ENCODE measurements around the gene RAD1.

The RAD1 gene

DNA sequence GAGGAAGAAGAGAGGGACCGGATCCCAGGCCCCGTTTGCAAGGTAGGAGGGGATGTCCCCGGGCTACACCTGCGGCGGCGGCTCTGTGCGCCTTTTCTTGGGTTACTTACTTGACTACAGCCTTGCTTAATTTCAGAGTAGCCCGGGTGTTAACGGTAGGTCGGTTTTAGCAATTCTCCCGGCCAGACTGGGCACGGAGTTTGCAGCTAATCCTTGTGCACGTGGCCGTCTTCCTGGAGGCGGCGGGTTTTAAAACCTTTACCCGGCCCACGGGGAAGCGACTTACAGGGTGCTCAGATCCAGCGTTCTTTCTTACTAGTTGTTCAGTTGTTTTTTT is 520 bp upstream of the RAD1 start:
- no peak for DNase-seq

DNA sequence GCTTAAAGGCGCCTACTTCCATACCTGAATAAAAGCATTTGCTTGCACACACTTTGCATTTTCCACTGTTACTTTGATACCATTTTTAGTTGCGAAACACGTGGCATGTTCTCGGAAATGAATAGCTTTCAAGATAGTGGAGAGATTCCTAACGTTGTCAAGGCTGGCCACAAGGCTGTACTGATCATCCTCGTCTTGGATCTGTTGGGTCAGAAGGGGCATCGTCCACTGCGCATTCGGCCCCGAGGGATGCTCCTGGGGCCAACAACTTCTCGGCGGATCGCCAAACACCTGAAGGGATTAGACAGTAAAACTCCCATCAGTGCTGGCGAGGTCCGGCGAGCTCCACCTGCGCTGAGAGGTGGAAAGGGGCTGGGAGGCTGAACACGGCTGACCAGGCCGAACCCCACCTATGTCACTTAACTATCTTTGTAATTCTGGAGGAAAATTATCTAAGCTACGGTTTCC is 599 bp downstream of the RAD1 start:
- no peak for DNase-seq

DNA sequence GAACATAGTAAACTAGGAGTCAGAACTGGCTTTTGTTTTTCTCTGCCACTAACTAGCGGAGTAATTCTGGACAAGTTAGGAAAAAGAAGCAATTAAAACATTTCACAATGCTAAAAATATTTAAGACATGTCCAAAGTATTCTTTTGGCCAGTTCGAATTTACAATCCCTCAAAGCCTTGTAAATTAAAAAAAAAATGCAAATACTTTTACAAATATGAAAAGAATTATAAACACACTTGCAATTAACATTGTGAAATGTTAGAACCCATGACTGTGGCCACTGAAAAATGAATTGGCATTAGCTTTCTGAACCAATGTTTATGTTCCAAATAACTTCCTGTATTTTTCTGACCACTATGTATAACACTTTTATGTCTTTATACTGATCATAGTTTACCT is 2.2 kb downstream of the RAD1 start:
- DNase-seq, result no peak

DNA sequence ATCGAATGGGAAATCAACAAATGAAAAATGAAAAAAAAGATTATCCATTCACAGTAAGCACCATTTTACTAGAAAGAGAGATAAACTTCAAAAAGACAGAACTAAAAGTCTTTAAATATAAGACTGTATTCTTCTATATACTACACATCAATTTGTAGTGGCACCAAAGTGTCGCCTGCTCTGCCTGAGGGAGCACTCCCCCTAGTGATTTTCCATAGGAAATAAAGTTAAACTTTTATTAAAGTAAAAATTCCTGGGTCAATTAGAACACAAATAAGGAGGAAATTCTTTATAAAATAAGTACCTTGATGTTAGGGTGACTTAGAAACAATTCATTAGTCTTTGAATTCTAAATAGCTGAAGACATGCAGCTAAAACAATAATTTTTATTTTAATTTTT is 9.7 kb downstream of the RAD1 start:
- DNase-seq, result no peak

DNA sequence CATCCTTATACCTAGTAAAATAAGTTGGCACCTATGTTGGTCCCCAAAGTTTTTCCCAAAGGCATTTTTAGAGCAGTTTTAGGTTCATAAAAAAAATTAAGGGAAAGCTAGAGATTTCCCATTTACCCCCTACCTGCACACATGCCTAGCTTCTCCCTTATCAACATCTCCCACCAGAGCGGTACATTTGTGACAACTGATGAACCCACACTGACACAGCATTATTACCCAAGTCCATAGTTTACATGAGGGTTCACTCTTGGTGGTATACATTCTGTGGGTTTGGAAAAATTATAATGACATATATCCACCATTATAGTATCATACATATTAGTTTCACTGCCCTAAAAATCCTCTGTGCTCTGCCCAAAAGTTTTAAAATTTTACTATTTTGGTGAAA is 12.0 kb downstream of the RAD1 start:
- no peak for DNase-seq

DNA sequence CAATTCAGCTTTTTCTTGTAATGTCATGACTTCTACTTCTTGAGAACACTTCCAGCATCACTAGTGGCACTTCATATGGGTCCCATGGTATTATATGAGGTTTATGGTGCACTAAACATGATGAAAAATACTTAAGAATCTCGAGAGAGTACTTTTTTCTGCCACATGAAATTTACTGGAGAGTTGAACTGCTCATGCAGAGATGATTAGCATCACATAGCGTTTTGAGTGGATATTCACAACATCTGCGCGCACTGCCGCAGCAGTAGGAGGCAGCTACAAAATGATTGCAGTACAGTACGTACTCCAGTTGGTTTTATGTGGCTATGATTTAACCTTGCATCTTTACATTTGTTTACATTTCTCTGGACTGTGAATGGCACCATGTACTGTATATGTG is 14.7 kb downstream of the RAD1 start:
- DNase-seq, result no peak

DNA sequence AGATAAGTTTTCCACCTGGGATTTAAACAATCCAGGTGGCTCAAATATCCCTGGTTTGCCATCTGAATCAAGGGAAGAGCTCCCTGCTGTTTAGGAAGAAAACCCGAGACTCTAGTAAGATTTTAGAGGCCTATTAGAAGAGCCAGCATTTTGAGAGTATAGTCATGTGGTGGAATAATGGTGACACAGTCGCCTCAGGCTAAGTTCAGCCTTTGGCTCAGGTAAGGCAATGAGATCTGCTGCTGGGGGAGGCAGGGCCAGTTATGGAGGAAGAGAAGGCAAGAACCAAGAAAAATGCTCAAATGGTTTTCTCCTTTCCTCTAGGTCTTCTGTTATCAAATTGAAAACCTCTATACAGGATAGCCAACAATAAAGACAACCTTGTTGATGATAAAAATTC is 16.2 kb downstream of the RAD1 start:
- no peak for DNase-seq

DNA sequence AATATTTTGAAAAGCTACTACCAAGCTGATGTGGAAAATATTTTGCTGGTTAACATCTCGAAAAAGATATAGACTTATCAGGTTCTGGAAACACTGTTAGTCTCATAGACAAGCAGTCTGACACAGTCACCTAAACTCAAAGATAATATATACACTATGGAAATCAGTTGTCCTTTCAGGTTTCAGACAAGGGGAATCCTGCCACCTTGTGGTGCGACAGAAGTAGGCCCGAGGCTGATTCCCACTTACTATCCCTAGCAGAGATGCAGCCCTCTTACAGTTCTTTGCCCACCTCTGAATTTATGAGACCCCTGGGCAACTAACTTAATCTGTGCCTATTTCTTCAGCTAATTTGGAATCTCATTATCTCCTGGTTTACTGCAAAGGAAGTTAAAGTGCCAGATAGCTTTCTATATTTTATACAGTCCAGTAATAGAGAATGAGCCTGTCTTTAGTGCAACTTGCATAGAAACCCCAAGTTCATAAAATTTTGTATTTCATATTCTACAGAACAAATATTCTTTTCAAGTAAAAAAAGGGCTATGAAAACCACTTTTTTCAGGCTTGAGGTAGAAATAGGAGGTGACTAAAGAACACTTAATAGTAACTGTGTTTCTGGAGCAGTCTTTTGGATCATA is 16.9 kb downstream of the RAD1 start:
- peak; percentile 46 for DNase-seq

DNA sequence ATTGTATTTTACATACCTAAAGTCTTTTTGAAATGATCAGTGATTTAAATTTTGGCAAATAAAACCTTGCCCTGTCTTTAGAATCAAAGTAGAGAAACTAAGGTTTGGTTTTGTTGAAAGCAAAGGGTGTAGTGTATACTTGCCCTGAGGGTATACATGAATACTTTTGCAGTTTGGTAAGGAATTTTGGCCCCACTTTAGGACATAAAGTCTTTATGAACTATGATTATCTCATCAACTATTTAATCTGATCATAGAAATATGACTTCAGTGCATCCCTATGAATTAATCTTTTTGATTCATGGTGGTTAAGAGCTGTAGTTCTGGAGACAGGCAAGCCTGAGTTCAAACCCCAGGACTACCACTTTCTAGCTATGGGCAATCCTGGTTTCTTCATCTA is 17.7 kb downstream of the RAD1 start:
- DNase-seq, result no peak

DNA sequence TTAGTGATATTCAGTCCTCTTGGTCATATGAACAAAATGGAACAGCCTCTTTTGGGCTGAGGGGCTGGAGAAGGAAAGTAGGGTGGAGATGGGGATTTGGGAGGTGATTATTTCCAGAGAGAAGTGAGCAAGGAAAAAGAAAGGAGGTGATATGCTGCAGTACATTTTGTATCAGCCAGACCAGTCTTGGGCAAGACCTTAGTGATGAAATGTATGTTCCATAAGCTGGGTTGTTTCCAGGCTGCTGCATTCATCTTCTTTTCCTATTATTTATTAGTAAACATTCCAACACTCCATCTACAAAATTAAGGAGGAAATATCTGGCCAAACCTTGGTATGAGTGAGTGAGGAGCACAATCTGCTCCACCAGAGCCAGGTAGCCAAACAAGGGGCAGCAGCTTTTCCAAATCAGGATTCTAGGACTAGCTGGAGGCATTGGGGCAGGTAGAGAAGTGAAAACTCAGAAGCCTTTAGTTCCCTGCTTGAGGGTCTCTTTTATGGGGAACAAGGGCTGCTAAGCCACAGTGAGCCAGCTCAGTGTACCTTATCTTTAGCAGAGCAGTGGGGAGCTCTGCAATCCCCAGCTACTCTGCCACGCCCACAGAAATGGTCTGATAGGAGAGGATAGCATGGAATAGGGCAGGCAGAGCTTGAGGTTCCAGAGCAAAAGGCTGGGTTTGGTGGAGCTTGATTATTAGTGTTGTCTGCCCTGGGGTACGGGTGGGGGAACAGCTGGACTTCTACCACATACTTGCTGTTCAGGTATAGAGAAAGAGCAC is 19.5 kb downstream of the RAD1 start:
- DNase-seq, result no peak

DNA sequence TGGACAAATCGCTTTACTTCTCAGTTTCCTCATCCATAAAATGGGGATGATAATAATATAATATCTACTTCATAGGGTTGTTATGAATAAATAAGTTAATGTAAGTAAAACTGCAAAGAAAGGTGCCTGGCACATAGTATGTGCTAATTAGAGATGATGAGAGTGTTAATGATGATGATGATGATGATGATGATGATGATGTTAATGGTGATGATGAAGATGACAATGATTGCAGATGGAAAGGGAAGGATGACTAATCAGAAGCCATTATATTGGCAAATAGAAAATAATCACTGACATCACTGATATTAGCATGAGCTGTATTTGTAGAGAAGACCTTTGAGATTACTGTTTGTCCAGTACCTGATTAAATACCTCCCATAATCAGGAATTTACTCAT is 20.6 kb downstream of the RAD1 start:
- no peak for DNase-seq

DNA sequence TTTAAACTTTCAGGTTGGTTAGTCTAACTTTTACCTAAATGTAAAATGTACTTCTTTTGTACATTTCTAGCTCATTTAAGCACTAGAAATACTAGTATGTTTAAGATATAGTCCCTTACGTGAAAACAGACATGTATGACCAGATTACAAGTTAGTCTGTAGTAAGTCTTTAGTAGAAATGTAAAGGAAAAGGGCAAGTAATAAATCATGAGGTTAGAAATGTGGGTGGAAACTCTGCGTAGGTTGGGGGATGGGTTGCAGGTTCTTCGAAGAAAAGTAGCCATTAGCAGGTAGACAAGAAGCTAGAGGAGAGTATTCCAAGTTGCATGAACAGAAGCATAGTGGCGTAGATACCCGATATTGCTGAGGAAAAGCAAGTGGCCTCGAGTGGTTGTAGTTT is 22.9 kb downstream of the RAD1 start:
- DNase-seq, result no peak

DNA sequence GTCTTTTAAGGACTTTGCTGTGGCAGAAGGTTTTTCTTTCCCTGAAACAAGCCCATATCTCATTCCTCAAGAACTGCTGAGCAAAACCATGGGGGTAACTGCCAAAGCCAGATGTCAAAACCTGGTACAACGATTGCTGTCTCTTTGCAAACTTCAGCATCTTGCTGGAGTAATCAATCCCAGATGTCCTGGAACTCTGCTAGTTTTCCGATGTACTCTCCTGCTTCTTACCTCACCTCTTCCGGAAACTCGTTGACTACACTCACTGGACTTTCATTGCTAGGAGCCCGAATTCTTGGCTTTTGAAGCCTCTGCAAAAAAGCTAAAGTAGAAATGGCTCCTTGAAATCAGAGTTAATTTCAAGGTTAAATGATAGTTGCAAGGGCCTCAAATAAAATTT is 23.3 kb downstream of the RAD1 start:
- no peak for DNase-seq

DNA sequence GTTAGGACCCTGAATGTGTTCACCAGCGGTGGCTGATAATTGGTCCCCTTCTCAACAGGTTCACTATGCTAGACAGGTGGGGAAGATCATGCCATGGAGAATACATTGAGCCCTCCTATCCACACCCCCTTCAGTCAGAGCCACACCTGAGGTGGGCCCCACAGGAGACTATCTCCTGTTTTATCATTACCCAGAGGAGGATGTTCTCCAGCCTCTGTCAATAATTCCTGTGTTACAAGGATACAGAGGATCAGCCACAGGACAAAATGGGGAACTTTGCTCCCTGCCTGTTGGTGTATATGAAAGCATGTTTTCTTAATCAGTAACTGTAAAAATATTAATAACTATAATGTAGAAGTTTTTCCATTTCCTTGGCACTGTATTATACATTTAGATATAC is 25.9 kb downstream of the RAD1 start:
- DNase-seq, result no peak

DNA sequence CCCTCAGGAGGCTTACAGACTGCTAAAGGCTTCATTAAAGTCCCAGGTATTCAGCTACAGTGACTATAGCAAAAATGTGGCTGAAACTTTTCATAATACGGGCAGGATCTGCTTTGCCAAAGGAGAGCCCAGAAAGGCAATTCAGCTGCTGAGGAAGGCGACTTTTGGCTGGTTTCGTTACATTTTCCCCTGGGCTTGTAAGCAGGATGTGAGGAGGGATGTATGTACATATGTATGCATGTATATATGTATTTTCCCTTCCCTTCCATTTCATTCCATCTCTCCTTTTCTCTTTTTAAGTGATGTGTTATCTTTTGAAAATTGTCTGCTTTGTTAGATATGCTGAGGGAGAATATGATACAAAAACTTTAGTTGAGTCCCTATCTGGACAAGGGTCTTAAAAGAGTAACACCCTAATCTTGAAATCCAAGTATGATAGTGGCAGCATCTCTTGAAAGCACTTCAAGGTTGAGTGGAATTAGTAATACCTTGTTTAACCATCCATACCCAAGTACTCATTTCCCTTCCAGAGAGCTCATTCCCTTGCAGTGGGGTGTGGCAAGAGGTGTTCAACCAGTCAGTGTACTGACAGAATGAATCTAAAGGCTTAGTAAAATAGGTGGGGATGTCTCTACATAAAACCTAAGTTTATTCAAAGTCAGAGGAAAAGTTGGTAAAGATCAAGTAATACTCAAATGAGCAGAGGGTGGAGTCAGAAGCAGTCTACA is 28.7 kb downstream of the RAD1 start:
- no peak for DNase-seq

DNA sequence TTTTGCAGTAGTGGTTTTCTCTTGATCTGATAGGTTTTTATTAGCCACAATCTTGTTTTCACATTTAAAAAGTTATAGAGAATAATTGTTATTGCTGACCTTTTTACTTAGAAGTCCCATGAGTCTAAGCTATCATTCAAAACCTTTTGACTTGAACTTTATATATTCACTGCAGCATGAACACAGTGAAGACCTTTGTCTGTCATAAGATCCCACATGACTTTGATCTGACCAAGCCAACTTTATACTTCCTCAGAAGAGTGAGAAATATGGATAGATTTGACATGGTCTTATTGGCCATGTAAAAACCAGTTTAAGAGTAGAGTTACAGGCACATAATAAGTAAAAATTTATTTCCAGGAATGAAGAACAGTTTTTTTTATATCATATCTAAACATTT is 34.1 kb downstream of the RAD1 start:
- DNase-seq, result no peak

DNA sequence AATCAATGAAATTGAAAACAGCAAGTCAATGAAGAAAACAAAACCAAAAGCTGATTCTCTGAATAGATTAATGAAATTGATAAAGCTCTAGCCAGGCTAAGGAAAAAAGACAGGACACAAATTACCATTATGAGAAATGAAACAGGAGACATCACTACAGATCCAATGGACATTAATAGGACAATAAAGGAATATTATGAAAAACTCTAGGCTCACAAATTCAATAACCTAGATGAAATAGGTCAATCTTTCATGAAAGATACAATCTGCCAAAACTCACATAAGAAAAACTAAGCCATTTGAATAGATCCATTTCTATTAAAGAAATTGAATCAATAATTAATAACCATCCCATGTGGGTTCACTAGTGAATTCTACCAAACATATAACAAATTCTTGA is 39.0 kb downstream of the RAD1 start:
- DNase-seq, result no peak

DNA sequence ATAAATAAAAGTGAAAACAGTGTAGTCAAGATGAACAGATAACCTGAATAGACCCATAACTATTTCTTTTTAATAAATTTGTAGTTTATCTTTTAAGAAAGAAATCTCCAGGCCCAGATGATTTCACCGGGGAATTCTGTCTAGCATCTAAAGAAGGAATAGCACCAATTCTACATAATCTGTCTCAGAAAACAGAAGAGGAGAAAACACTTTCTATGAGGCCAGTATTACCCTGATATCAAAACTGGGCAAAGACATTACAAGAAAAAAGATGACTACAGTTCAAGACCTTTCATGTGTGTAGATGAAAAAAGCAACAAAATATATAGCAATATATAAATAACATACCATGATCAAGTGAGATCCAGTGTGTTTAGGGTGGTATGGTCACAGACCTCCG is 44.9 kb downstream of the RAD1 start:
- no peak for DNase-seq

DNA sequence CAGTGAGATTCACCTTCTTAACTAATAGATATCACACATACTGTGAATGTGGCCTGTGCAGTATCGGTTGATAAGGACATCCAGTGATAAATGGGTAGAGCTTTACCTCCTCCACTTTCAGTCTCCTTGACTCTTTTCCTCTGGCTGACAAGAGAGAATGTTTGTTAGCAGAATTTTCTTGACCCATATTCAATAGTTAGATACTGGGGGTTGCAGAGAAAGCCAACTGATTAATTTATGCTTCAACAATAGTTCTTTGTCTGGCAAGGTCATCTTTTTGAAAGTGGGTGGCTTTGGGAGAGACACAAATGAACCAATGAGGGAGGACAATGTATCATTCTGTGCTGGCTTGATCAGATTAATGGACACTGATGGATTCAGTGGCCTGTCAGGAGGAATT is 46.0 kb downstream of the RAD1 start:
- no peak for DNase-seq

DNA sequence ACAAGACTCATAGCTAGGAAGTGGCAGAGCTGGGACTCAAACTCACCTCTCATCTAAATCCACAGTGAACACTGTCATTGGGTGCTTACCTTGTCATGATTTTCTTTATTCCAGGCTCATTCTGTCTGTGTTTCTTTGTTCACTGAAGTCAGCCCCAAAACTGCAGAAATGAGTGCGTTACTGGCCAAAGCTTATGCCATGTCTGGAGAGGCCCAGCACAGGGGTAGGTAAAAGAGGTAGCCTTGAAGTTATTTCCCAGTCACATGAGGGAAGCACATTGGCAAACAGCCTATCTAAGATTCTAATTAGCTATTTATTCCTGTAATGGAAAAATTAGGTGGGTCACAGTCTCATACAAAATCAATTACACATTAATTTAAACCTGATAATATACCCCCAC is 46.5 kb downstream of the RAD1 start:
- DNase-seq, result no peak

DNA sequence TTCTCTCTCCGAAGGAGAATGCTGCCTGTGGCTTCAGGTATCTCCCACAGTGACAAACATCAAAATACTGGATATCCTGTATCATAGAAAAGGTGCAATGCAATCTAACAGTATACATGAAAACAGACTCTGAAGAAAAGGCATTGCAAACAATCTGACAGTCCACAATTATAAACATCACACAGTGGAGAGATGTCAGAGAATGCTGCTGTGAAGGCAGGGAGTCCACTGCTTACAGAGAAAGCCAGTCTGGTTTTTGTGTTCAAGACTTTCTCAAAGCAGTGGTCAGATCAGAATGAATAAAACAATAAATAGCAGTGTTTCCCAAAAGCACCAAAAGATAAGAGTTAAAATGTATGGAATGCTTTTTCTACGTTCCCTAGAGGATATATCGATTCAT is 47.6 kb downstream of the RAD1 start:
- no peak for DNase-seq

DNA sequence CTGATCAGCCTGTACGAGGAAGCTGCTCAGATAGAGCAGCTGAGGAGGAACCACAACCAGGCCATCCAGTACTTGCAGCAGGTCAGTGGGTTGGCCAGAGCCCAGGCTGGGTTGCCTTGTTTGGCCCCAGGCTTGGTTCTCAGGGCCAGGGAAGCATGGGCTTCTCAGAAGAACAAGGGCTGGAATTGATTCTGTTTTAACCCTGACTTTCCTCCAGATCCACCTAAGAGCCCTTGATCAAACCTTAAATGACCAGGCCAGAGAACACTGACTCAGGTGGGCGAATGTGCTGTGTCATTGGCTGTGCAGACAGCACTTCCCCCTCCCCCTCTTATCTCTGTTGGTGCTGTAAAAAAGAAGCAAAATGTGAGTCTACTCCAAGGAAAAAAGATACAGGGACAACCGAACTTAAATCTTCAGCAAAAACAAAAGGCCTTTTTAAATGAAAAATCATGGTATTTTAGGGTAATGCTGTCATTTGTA is 48.3 kb downstream of the RAD1 start:
- DNase-seq, result no peak

DNA sequence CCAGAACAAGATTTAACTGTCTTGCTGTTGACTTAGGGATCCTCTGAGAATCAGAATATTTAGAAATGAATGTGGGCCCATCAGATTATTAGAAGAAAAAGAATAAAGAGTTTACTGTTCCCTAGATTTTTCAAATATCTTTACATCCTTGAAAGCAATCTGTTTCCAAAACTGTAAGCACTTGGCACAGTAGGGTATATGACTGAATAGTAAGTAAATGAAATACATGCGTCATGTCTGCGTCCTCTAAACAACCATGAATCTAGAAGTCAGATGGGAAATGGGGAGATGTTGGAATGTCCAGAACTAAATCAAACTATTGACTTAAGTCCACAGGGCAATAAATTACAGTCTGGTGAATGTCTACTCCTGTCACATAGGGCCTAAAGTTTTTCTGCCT is 50.2 kb downstream of the RAD1 start:
- DNase-seq, result no peak

DNA sequence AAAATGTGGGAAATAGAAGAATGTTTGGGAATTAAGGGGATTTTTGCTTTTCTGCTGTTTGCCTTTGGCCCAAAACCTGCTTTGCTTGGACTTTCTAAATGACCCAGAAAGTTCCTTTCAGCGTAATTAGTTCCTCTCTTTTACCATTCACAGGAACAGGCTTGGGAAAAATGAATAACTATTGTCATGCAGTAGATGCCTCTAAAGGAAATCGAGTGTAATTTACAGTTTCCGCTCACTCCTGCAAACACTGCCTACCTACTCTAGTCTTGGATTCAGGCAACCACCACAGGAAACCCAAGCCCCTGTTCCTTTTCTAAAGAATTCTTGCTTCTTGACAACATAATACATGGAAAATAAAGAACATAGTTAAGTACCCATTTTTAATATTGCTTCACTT is 51.4 kb downstream of the RAD1 start:
- DNase-seq, result no peak

Measured in effector CD4-positive, alpha-beta T cell (primary cell).